Lower lobe of right lung (tissue), 2 donors: ENCODE measurements around the gene ANKS1B. TPM values are rescaled to one million over a fixed set of nuclear protein-coding genes. Genes with fewer than 3 reads are reported as not detected.

Experiments used
- ATAC-seq, 2 donors: fragments of 200-7000 bp; cut with Tn5 transposase; one replicate each; pipeline ENCODE4 v1.9.1; 2020 to 2022; ENCODE audit warnings: mild to moderate bottlenecking in 2 of 2, moderate library complexity in 2 of 2
- DNase-seq: peaks from one replicate; pipeline ENCODE4 v3.0.0-alpha.2; 2020
- H3K27ac ChIP-seq: fragments of 200-600 bp; one replicate; pipeline ENCODE4 v1.8.0; 2022
- H3K27me3 ChIP-seq: fragments of 200-600 bp; one replicate; pipeline ENCODE4 v1.8.0; 2022; ENCODE audit warnings: low read depth
- H3K36me3 ChIP-seq: fragments of 200-600 bp; one replicate; pipeline ENCODE4 v1.8.0; 2022; ENCODE audit warnings: mild to moderate bottlenecking
- H3K4me1 ChIP-seq: fragments of 200-600 bp; one replicate; pipeline ENCODE4 v1.8.0; 2022
- H3K4me3 ChIP-seq: fragments of 200-600 bp; one replicate; pipeline ENCODE4 v1.8.0; 2022; ENCODE audit warnings: mild to moderate bottlenecking
- H3K9me3 ChIP-seq: fragments of 200-600 bp; one replicate; pipeline ENCODE4 v1.8.0; 2022
- intact Hi-C: fragments of 100-400 bp; cut with DNase I; formaldehyde crosslinking; loops from one replicate; pipeline ENCODE4 v1.11.0; 2022
- total RNA-seq: library from RNA; stranded (reverse); fragmentation: NEBNext Ultra II Directional; extraction: Animal tissue kit (Norgen Biotek cat#: 25700); gene quantifications from one replicate; pipeline ENCODE4 v1.2.1, GENCODE V29; 2021
- TF ChIP-seq, protein P1 (sequence below): fragments of 200-600 bp; IDR thresholded peaks from one replicate; pipeline ENCODE4 v1.8.0; 2022; ENCODE audit warnings: antibody characterized with exemption, mild to moderate bottlenecking
- donor health status: DM: no; HTN: yes; CAD: no; lungs with severe emphysema.

ANKS1B gene
- total RNA-seq, 1 donor from 2014 or later = 4.0 TPM

DNA sequence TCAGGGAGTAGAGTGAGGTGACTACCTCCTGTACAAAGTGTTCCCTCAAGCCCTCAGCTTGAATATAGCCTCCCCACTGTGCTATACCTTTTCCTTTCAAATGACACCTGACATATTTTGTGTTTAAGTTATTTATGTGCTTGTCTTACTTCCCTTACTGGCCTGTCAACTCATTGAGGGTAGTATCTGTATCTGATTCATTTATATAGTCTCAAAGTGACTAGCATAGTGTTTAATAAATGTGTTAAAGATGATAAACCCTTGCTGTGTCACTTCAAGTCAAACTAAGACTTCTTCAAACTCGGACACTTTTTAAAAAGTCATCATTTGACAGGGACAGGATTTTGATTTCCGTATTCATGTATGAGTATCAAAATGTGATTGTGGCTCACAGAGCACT, 1287.5 kb downstream of the ANKS1B start:
- Histone ChIP-seq H3K36me3 (peaks cover 44% of the 10 kb centered on the region), H3K27me3 (no peaks in the 10 kb centered on the region)

DNA sequence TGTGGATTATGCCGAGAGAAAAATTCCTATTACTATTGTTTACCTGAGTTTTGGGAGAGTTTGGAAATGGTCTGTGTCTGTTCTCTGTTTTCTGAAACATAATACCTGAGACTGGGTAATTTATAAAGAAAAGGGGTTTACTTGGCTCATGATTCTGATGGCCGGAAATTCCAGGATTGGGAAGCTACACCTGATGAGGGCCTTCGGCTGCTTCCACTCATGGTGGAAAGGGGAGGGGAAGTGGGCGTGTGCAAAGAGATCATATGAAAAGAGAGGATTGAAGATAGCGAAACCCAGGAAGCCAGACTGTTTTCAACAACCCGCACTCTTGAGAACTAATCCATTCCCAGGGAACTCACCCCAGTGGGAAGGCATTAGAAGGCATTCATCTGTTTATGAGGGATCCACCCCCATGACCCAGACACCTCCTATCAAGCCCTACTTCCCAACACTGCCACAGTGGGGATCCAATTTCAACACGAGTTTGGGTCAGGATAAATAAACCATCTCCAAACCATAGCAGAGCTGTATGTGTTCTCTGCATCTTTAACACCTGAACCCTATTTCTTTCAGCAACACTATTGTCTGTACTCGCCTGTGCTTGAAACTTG, 1288.6 kb downstream of the ANKS1B start:
- Histone ChIP-seq H3K27me3 (no peaks in the 10 kb centered on the region), H3K4me3 (no peak overlapping the region), H3K4me1 (peaks cover 19% of the 10 kb centered on the region), H3K36me3 (peaks cover 49% of the 10 kb centered on the region), H3K9me3 (no peaks in the 10 kb centered on the region), H3K27ac (no peak overlapping the region)
- TF ChIP-seq, protein P1, sequence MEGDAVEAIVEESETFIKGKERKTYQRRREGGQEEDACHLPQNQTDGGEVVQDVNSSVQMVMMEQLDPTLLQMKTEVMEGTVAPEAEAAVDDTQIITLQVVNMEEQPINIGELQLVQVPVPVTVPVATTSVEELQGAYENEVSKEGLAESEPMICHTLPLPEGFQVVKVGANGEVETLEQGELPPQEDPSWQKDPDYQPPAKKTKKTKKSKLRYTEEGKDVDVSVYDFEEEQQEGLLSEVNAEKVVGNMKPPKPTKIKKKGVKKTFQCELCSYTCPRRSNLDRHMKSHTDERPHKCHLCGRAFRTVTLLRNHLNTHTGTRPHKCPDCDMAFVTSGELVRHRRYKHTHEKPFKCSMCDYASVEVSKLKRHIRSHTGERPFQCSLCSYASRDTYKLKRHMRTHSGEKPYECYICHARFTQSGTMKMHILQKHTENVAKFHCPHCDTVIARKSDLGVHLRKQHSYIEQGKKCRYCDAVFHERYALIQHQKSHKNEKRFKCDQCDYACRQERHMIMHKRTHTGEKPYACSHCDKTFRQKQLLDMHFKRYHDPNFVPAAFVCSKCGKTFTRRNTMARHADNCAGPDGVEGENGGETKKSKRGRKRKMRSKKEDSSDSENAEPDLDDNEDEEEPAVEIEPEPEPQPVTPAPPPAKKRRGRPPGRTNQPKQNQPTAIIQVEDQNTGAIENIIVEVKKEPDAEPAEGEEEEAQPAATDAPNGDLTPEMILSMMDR = no peak
- no peak for ATAC-seq
- DNase-seq = no peak
- intact Hi-C loops = no loop called here

More for the DNA sequence above, 1287.5 kb downstream of the ANKS1B start:
- TF ChIP-seq, protein P1 = no peak
- no peak for DNase-seq
- ATAC-seq = no peak
- intact Hi-C loops = no loop called here
- Histone ChIP-seq H3K9me3 (no peaks in the 10 kb centered on the region), H3K4me1 (peaks cover 19% of the 10 kb centered on the region), H3K4me3 (no peak overlapping the region), H3K27ac (no peak overlapping the region)

DNA sequence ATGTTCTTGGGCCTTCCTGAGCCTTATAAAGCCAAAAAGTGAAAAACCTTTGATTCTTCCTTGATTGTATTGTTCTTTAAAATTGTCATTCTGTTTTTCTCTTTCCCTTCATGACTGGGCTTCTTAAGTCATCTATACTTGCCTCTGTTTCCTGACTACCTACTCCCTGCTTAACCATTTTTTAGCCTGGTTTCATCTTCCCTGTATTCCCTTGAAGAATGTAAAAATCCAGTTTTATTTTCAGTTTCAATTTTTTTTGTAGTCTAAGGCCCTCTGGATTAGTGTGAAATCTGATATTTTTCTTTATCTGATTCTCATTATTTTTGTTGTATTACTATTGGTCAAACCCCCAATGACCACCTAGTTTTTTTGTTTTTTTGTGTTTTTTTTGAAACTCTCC, 1293.4 kb downstream of the ANKS1B start:
- intact Hi-C loops = no loop called here
- no peak for ATAC-seq
- no peak for DNase-seq
- TF ChIP-seq, protein P1 = no peak
- H3K36me3 ChIP-seq = peaks cover 66% of the 10 kb centered on the region
- H3K9me3 ChIP-seq = no peaks in the 10 kb centered on the region
- H3K27ac ChIP-seq = no peak overlapping the region
- H3K4me1 ChIP-seq = no peaks in the 10 kb centered on the region
- no peaks in the 10 kb centered on the region for H3K27me3 ChIP-seq
- H3K4me3 ChIP-seq = no peak overlapping the region

DNA sequence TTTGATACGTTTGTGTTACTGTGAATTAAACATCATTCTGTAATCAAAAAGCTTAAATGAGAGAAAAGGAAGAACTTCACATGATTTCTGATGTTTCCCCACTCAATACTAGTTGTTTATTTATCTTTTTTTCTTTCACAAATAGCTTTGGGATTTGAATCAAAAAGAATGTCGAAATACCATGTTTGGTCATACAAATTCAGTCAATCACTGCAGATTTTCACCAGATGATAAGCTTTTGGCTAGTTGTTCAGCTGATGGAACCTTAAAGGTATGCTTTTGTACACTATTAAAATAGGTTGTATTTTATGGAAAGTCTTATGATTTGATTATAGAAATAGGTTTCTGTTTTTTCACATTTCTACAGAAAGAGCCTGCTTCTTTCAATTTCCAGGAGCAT, 1298.1 kb downstream of the ANKS1B start:
- Histone ChIP-seq H3K4me3 (no peak overlapping the region), H3K27me3 (no peaks in the 10 kb centered on the region), H3K36me3 (peaks cover 87% of the 10 kb centered on the region), H3K27ac (no peak overlapping the region), H3K4me1 (no peaks in the 10 kb centered on the region), H3K9me3 (no peaks in the 10 kb centered on the region)
- no peak for ATAC-seq
- intact Hi-C loops = no loop called here
- DNase-seq = no peak
- TF ChIP-seq, protein P1 = no peak

Other genes starting within 250 kb of the ANKS1B start
- 24.2 TPM for gene BLTP3B, start 157.9 kb upstream of the ANKS1B start, total RNA-seq
- gene ACTR6, start 215.9 kb upstream of the ANKS1B start, total RNA-seq = 23.8 TPM